ENCODE results near the gene CCSER2.

CCSER2 gene

GRCh38 chr10:84348447-84348846 is 20.1 kb downstream of the CCSER2 start:
- Mint-ChIP-seq H3K4me3 (no peak overlapping the region), H3K27ac (no peak overlapping the region), H3K9me3 (peaks cover 7% of the 10 kb centered on the region), H3K36me3 (ENCODE audit: low read depth) (peaks cover 39% of the 10 kb centered on the region), H3K27me3 (ENCODE audit: low read depth) (no peaks in the 10 kb centered on the region), H3K4me1 (peaks cover 17% of the 10 kb centered on the region)
- no peak for TF ChIP-seq CTCF (IDR thresholded peaks at IDR 0.05; ENCODE audit: unreplicated experiment in 3 of 3)

DNA sequence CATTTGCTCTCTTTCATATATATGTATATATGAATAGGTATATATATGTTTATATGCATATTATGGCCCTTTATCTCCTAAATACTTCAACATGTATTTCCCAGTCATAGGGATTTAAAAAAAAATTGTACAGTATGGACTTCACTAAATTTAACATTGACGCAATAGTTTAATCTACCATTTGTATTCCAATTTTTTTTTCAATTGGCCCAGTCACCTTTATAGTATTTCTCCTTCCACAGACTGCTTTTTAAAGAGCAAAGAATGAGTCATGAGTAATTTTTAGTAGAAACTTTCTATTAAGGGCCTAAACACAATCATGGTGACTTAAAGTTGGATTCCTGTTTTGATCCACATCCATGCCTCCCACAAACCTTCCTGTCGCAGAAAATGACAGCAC is 20.5 kb downstream of the CCSER2 start:
- TF ChIP-seq CTCF (IDR thresholded peaks at IDR 0.05; ENCODE audit: unreplicated experiment in 3 of 3), result no peak
- no peaks in the 10 kb centered on the region for H3K27me3 Mint-ChIP-seq (ENCODE audit: low read depth)
- peaks cover 7% of the 10 kb centered on the region for H3K9me3 Mint-ChIP-seq
- peaks cover 17% of the 10 kb centered on the region for H3K4me1 Mint-ChIP-seq
- no peak overlapping the region for H3K4me3 Mint-ChIP-seq
- no peak overlapping the region for H3K27ac Mint-ChIP-seq
- H3K36me3 Mint-ChIP-seq (ENCODE audit: low read depth), result peaks cover 34% of the 10 kb centered on the region

GRCh38 chr10:84352251-84352842 is 24.0 kb downstream of the CCSER2 start:
- peak; percentile 30 to 52 (median 39) for TF ChIP-seq CTCF (IDR thresholded peaks at IDR 0.05; ENCODE audit: unreplicated experiment in 3 of 3)
- Mint-ChIP-seq H3K9me3 (no peaks in the 10 kb centered on the region), H3K27me3 (ENCODE audit: low read depth) (no peaks in the 10 kb centered on the region), H3K4me3 (no peak overlapping the region), H3K36me3 (ENCODE audit: low read depth) (peaks cover 18% of the 10 kb centered on the region), H3K4me1 (peaks cover 17% of the 10 kb centered on the region), H3K27ac (no peak overlapping the region)

DNA sequence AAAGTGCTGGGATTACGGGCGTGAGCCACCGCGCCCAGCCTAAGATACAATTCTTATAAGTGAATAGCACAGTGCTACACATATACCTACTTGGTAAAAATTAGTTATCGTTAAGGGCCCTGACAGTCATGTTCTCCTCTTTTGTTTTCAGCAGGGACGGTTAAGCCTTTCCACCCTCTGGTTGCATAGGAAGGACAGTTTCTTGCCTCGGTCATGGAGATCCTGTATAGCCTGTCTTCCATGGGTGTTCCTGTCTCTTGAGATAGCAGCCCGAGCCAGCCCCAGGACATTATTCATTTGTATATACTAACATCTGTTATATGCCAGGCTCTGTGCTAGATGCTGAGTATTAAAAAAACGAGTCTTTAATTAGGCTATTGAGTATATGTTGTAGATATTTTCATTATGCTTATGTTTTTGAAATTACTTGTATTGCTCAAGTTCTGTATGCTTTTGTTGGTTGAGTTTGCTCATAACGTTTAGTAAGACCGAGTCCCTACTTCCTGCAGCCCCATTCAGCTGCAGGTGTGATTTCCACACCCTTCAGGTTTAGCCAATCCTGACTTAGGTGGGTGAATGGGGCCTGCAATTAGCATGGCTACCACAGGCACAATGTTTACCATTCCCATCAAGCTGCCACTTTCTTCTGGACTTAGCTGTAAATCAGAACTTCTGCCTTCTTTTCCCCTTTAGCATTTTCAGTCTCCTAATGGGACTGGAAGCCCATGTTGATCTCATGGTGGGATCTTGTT is 24.8 kb downstream of the CCSER2 start:
- Mint-ChIP-seq H3K9me3 (no peaks in the 10 kb centered on the region), H3K27me3 (ENCODE audit: low read depth) (no peaks in the 10 kb centered on the region), H3K4me1 (peaks cover 20% of the 10 kb centered on the region), H3K27ac (no peak overlapping the region), H3K36me3 (ENCODE audit: low read depth) (peaks cover 16% of the 10 kb centered on the region), H3K4me3 (no peak overlapping the region)
- no peak for TF ChIP-seq CTCF (IDR thresholded peaks at IDR 0.05; ENCODE audit: unreplicated experiment in 3 of 3)

DNA sequence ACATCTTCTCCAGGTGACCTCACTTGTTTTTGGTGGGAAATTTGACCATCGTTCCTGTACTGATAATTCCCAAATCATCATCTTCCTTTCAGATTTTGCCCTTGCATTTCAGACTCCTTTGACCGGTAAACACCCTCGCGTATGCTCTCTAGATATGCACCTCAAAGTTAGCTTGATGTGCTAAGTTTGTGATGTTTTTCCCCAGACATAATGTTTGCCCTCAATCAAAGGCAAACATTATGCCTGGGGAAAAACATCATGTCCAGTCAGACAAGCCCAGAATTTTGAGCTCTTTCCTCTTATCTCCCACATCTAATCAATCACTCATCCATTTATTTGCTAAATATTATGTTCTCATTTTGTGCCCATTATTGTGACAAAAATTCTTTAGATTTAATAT is 26.2 kb downstream of the CCSER2 start:
- TF ChIP-seq CTCF (IDR thresholded peaks at IDR 0.05; ENCODE audit: unreplicated experiment in 3 of 3), result no peak
- Mint-ChIP-seq H3K4me1 (peaks cover 16% of the 10 kb centered on the region), H3K27me3 (ENCODE audit: low read depth) (no peaks in the 10 kb centered on the region), H3K36me3 (ENCODE audit: low read depth) (peaks cover 2% of the 10 kb centered on the region), H3K4me3 (no peak overlapping the region), H3K27ac (no peak overlapping the region), H3K9me3 (no peaks in the 10 kb centered on the region)

GRCh38 chr10:84355106-84355505 is 26.7 kb downstream of the CCSER2 start:
- Mint-ChIP-seq H3K36me3 (ENCODE audit: low read depth) (no peaks in the 10 kb centered on the region), H3K4me3 (no peak overlapping the region)

More at GRCh38 chr10:84355106-84355505, 26.7 kb downstream of the CCSER2 start:
- Mint-ChIP-seq H3K9me3 (no peaks in the 10 kb centered on the region), H3K27me3 (ENCODE audit: low read depth) (no peaks in the 10 kb centered on the region), H3K4me1 (peaks cover 16% of the 10 kb centered on the region), H3K27ac (no peak overlapping the region)
- TF ChIP-seq CTCF (IDR thresholded peaks at IDR 0.05; ENCODE audit: unreplicated experiment in 3 of 3), result no peak
